Large intestine (tissue), 3 donors: ENCODE results near the gene ZNF775. TPM values are rescaled to one million over a fixed set of nuclear protein-coding genes. Genes with fewer than 3 reads are reported as not detected.

Source experiments
- DNase-seq, 2 donors: peaks; one replicate each; pipeline versions ENCODE4 v3.0.0 to v3.0.0-alpha.2; 2013
- H3K27ac ChIP-seq: one replicate; pipeline ENCODE4 v1.5.1; 2013; ENCODE audit warnings: low read length
- H3K27me3 ChIP-seq: 2 replicates; pipeline ENCODE4 v1.6.1; 2013; ENCODE audit warnings: low read length; ENCODE audit not compliant: control insufficient read depth, insufficient read depth
- H3K36me3 ChIP-seq: 2 replicates; pipeline ENCODE4 v1.6.1; 2013; ENCODE audit warnings: low read length; ENCODE audit not compliant: control insufficient read depth, insufficient read depth
- H3K4me1 ChIP-seq: one replicate; pipeline ENCODE4 v1.6.1; 2013; ENCODE audit warnings: low read length; ENCODE audit not compliant: control insufficient read depth, insufficient read depth
- H3K4me3 ChIP-seq: one replicate; pipeline ENCODE4 v1.5.1; 2013; ENCODE audit warnings: low read length
- H3K9me3 ChIP-seq: one replicate; pipeline ENCODE4 v1.6.1; 2013; ENCODE audit warnings: mild to moderate bottlenecking, low read depth, low read length, moderate library complexity; ENCODE audit not compliant: control insufficient read depth
- WGBS: methylation state at CpG from one replicate; pipeline ENCODE4 v1.1.5; 2013; ENCODE audit warnings: low lambda C conversion rate; ENCODE audit not compliant: insufficient coverage; 5-methylcytosine and 5-hydroxymethylcytosine counted together
- polyA plus RNA-seq: library from polyadenylated mRNA; unstranded; fragments of 120-200 nt; gene quantifications from one replicate; pipeline ENCODE4 v1.2.1, GENCODE V29; 2013

ZNF775 gene
- polyA plus RNA-seq, 1 donor, result 5.2 TPM

- Histone ChIP-seq H3K4me3 (no peak overlapping the region), H3K36me3 (peaks cover 38% of the 10 kb centered on the region), H3K27ac (peak overlapping the region; percentile 98), H3K9me3 (peaks cover 4% of the 10 kb centered on the region), H3K4me1 (peaks cover 69% of the 10 kb centered on the region), H3K27me3 (no peaks in the 10 kb centered on the region)
- WGBS, result no CpG with 5 or more reads among the region's 10 CpGs
- no peak for DNase-seq
Observed at GRCh38 chr7:150375662-150376521, 3.2 kb upstream of the ZNF775 start.

GRCh38 chr7:150376560-150376959, 2.6 kb upstream of the ZNF775 start:
- no peaks in the 10 kb centered on the region for H3K27me3 ChIP-seq
- H3K27ac ChIP-seq, result peak overlapping the region; percentile 98
- peaks cover 4% of the 10 kb centered on the region for H3K9me3 ChIP-seq
- H3K36me3 ChIP-seq, result peaks cover 31% of the 10 kb centered on the region
- DNase-seq, result no peak
- H3K4me3 ChIP-seq, result no peak overlapping the region
- 60% methylated on average over 2 of the region's 6 CpGs for WGBS
- H3K4me1 ChIP-seq, result peaks cover 68% of the 10 kb centered on the region

- Histone ChIP-seq H3K27me3 (no peaks in the 10 kb centered on the region), H3K4me3 (no peak overlapping the region), H3K4me1 (peaks cover 74% of the 10 kb centered on the region), H3K27ac (peak overlapping the region; percentile 98), H3K9me3 (peaks cover 4% of the 10 kb centered on the region), H3K36me3 (peaks cover 27% of the 10 kb centered on the region)
- WGBS, result no CpG with 5 or more reads among the region's 3 CpGs
- DNase-seq, result no peak
Observed at GRCh38 chr7:150377196-150377595, 1.9 kb upstream of the ZNF775 start.

GRCh38 chr7:150377635-150378034, 1.5 kb upstream of the ZNF775 start:
- peak overlapping the region; percentile 98 for H3K27ac ChIP-seq
- H3K36me3 ChIP-seq, result peaks cover 23% of the 10 kb centered on the region
- no CpG with 5 or more reads among the region's 4 CpGs for WGBS
- peaks cover 2% of the 10 kb centered on the region for H3K9me3 ChIP-seq
- no peaks in the 10 kb centered on the region for H3K27me3 ChIP-seq
- peaks cover 77% of the 10 kb centered on the region for H3K4me1 ChIP-seq
- no peak overlapping the region for H3K4me3 ChIP-seq
- DNase-seq, result peak; percentile 82 to 91

GRCh38 chr7:150378115-150378852, 846 bp upstream of the ZNF775 start:
- no peaks in the 10 kb centered on the region for H3K27me3 ChIP-seq
- peak overlapping the region; percentile 92 for H3K4me3 ChIP-seq
- DNase-seq, result peak; percentile 78 to 92
- peaks cover 16% of the 10 kb centered on the region for H3K36me3 ChIP-seq
- no CpG with 5 or more reads among the region's 32 CpGs for WGBS
- peaks cover 2% of the 10 kb centered on the region for H3K9me3 ChIP-seq
- peak overlapping the region; percentile 98 for H3K27ac ChIP-seq
- peaks cover 77% of the 10 kb centered on the region for H3K4me1 ChIP-seq

- peaks cover 78% of the 10 kb centered on the region for H3K4me1 ChIP-seq
- peaks cover 2% of the 10 kb centered on the region for H3K9me3 ChIP-seq
- peak in 1 of 2 donors; percentile 49 for DNase-seq
- H3K27ac ChIP-seq, result peak overlapping the region; percentile 58
- WGBS, result no CpG with 5 or more reads among the region's 52 CpGs
- H3K27me3 ChIP-seq, result no peaks in the 10 kb centered on the region
- H3K4me3 ChIP-seq, result peak overlapping the region; percentile 75
- peaks cover 2% of the 10 kb centered on the region for H3K36me3 ChIP-seq
Observed at GRCh38 chr7:150379441-150380379, 580 bp downstream of the ZNF775 start.

GRCh38 chr7:150380463-150380862, 1.3 kb downstream of the ZNF775 start:
- WGBS, result 32% methylated on average over 3 of the region's 11 CpGs
- H3K4me1 ChIP-seq, result peaks cover 85% of the 10 kb centered on the region
- peak overlapping the region; percentile 58 for H3K27ac ChIP-seq

GRCh38 chr7:150381096-150381495, 2.0 kb downstream of the ZNF775 start:
- Histone ChIP-seq H3K9me3 (peaks cover 2% of the 10 kb centered on the region), H3K27ac (no peak overlapping the region), H3K27me3 (no peaks in the 10 kb centered on the region), H3K36me3 (peaks cover 5% of the 10 kb centered on the region), H3K4me3 (no peak overlapping the region), H3K4me1 (peaks cover 86% of the 10 kb centered on the region)
- DNase-seq, result no peak
- WGBS, result no CpG with 5 or more reads among the region's 9 CpGs

More at GRCh38 chr7:150380463-150380862, 1.3 kb downstream of the ZNF775 start:
- H3K4me3 ChIP-seq, result peak overlapping the region; percentile 75
- H3K9me3 ChIP-seq, result peaks cover 2% of the 10 kb centered on the region
- H3K27me3 ChIP-seq, result no peaks in the 10 kb centered on the region
- peaks cover 2% of the 10 kb centered on the region for H3K36me3 ChIP-seq
- DNase-seq, result no peak

GRCh38 chr7:150381785-150382122, 2.6 kb downstream of the ZNF775 start:
- no CpG with 5 or more reads among the region's 1 CpG for WGBS
- Histone ChIP-seq H3K27ac (no peak overlapping the region), H3K36me3 (peaks cover 5% of the 10 kb centered on the region), H3K4me1 (peaks cover 85% of the 10 kb centered on the region), H3K9me3 (peaks cover 2% of the 10 kb centered on the region), H3K4me3 (no peak overlapping the region), H3K27me3 (no peaks in the 10 kb centered on the region)
- no peak for DNase-seq
